Hematopoietic multipotent progenitor cell treated with erythropoietin and hydrocortisone succinate and interleukin-3 and kit ligand, for 4 days (in vitro differentiated cells): Measurements from ENCODE around the gene PPP1R1B.
"Not testable (repeated sequence)": the region's sequence is repeated elsewhere in the genome, so short reads cannot be mapped to it uniquely, and the experiment has no call there.

Experiments used
- DNase-seq: peaks from one replicate; pipeline ENCODE4 v3.0.0-alpha.2; 2015

The PPP1R1B gene

GRCh38 chr17:39626171-39627046, at the start of gene PPP1R1B:
Gene PPP1R1B, plus strand, starts transcription at chr17:39626952. Its CDS starts 441 bp downstream, at chr17:39627393.
- DNase-seq = no peak

GRCh38 chr17:39578272-39578671, 48.5 kb upstream of the PPP1R1B start:
- no peak for DNase-seq

GRCh38 chr17:39579318-39580081, 47.3 kb upstream of the PPP1R1B start:
- no peak for DNase-seq

GRCh38 chr17:39580082-39580468, 46.7 kb upstream of the PPP1R1B start:
- no peak for DNase-seq

GRCh38 chr17:39581071-39581758, 45.5 kb upstream of the PPP1R1B start:
- no peak for DNase-seq

- DNase-seq = no peak
Measured at GRCh38 chr17:39581759-39582085, 45.0 kb upstream of the PPP1R1B start.

GRCh38 chr17:39582658-39583057, 44.1 kb upstream of the PPP1R1B start:
- DNase-seq = no peak

GRCh38 chr17:39590180-39590579, 36.6 kb upstream of the PPP1R1B start:
- not testable (repeated sequence) for DNase-seq

- DNase-seq = peak; percentile 69
Measured at GRCh38 chr17:39591958-39592954, 34.5 kb upstream of the PPP1R1B start.

- no peak for DNase-seq
Measured at GRCh38 chr17:39593371-39593770, 33.4 kb upstream of the PPP1R1B start.

GRCh38 chr17:39595294-39595693, 31.5 kb upstream of the PPP1R1B start:
- no peak for DNase-seq

GRCh38 chr17:39595928-39596510, 30.7 kb upstream of the PPP1R1B start:
- no peak for DNase-seq

- no peak for DNase-seq
Measured at GRCh38 chr17:39596543-39597267, 30.0 kb upstream of the PPP1R1B start.

- DNase-seq = no peak
Measured at GRCh38 chr17:39597372-39598046, 29.2 kb upstream of the PPP1R1B start.

GRCh38 chr17:39598047-39598481, 28.7 kb upstream of the PPP1R1B start:
- DNase-seq = no peak

GRCh38 chr17:39598630-39599003, 28.1 kb upstream of the PPP1R1B start:
- no peak for DNase-seq

GRCh38 chr17:39599004-39599664, 27.6 kb upstream of the PPP1R1B start:
- DNase-seq = no peak

GRCh38 chr17:39599665-39600231, 27.0 kb upstream of the PPP1R1B start:
- DNase-seq = no peak

- no peak for DNase-seq
Measured at GRCh38 chr17:39600288-39600996, 26.3 kb upstream of the PPP1R1B start.
